DND-41 (cell line): ENCODE measurements around the gene BAG1.

ENCODE experiments used
- ATAC-seq: fragments of 200-7000 bp; cut with Tn5 transposase; 3 replicates; pipeline ENCODE4 v1.9.1; 2021; ENCODE audit warnings: low read depth; ENCODE audit not compliant: insufficient read depth
- DNase-seq: peaks from one replicate; pipeline ENCODE4 v3.0.0-alpha.2; 2020
- H2AFZ ChIP-seq: 2 replicates; pipeline ENCODE4 v1.6.0; 2012; ENCODE audit warnings: low read depth, low read length
- H3K27ac ChIP-seq: 2 replicates; pipeline ENCODE4 v1.5.1; 2012; ENCODE audit warnings: low read length, inconsistent platforms
- H3K27me3 ChIP-seq: fragments of 200-600 bp; sonication (generic); 2 replicates; pipeline ENCODE4 v1.6.0; 2012; ENCODE audit warnings: low read length, mild to moderate bottlenecking, inconsistent platforms; ENCODE audit not compliant: insufficient read depth, poor library complexity
- H3K36me3 ChIP-seq: 2 replicates; pipeline ENCODE4 v1.5.1; 2012; ENCODE audit warnings: low read length, inconsistent platforms; ENCODE audit not compliant: insufficient read depth
- H3K4me1 ChIP-seq: 2 replicates; pipeline ENCODE4 v1.5.1; 2012; ENCODE audit warnings: mild to moderate bottlenecking, low read length; ENCODE audit not compliant: insufficient read depth
- H3K4me2 ChIP-seq: 2 replicates; pipeline ENCODE4 v1.6.0; 2012; ENCODE audit warnings: mild to moderate bottlenecking, moderate library complexity, low read length, inconsistent platforms; ENCODE audit not compliant: insufficient read depth
- H3K4me3 ChIP-seq, 2 experiments: fragments of 200-600 bp in 1 of 2; shearing (Covaris generic) in 1 of 2; 2 replicates each; pipeline ENCODE4 v1.5.1; 2012 to 2016; ENCODE audit warnings: inconsistent platforms in 2 of 2, low read length in 2 of 2, mild to moderate bottlenecking in 2 of 2, low read depth in 1 of 2, moderate library complexity in 1 of 2
- H3K79me2 ChIP-seq: 2 replicates; pipeline ENCODE4 v1.6.0; 2012; ENCODE audit warnings: low read length, inconsistent platforms; ENCODE audit not compliant: insufficient read depth
- H3K9ac ChIP-seq: 2 replicates; pipeline ENCODE4 v1.6.0; 2012; ENCODE audit warnings: low read depth, mild to moderate bottlenecking, inconsistent platforms, low read length, moderate library complexity
- H3K9me3 ChIP-seq: 2 replicates; pipeline ENCODE4 v1.5.1; 2012; ENCODE audit warnings: low read length, moderate library complexity, mild to moderate bottlenecking, inconsistent platforms; ENCODE audit not compliant: insufficient read depth, severe bottlenecking
- H4K20me1 ChIP-seq: 2 replicates; pipeline ENCODE4 v1.6.0; 2012; ENCODE audit warnings: low read length; ENCODE audit not compliant: insufficient read depth
- CTCF ChIP-seq: IDR thresholded peaks from 2 replicates; pipeline ENCODE4 v1.5.1; 2012; ENCODE audit warnings: borderline replicate concordance, low read length, moderate library complexity, mild to moderate bottlenecking; ENCODE audit not compliant: poor library complexity, severe bottlenecking; ENCODE audit errors: extremely low read depth
- EZH2 ChIP-seq: IDR thresholded peaks from 3 replicates; pipeline ENCODE4 v1.6.1; 2012; ENCODE audit warnings: borderline replicate concordance, low read depth, mild to moderate bottlenecking, moderate library complexity, low read length, inconsistent platforms; ENCODE audit not compliant: severe bottlenecking

Gene BAG1

GRCh38 chr9:33255014-33255413 is 9.5 kb downstream of the BAG1 start:
- no peak overlapping the region for H3K27ac ChIP-seq
- H3K36me3 ChIP-seq = peaks cover 63% of the 10 kb centered on the region
- H3K4me3 ChIP-seq = no peak overlapping the region
- DNase-seq = no peak
- no peaks in the 10 kb centered on the region for H3K4me1 ChIP-seq
- no peak overlapping the region for H3K4me2 ChIP-seq
- no peaks in the 10 kb centered on the region for H3K27me3 ChIP-seq
- no peaks in the 10 kb centered on the region for H3K79me2 ChIP-seq
- no peak overlapping the region for H3K9ac ChIP-seq
- no peak for TF ChIP-seq EZH2
- TF ChIP-seq CTCF = no peak
- H4K20me1 ChIP-seq = no peaks in the 10 kb centered on the region
- no peaks in the 10 kb centered on the region for H3K9me3 ChIP-seq
- no peak overlapping the region for H2AFZ ChIP-seq
- ATAC-seq = no peak

- no peak for ATAC-seq
- H4K20me1 ChIP-seq = no peaks in the 10 kb centered on the region
- H3K4me3 ChIP-seq = no peak overlapping the region
- no peak overlapping the region for H3K4me2 ChIP-seq
- TF ChIP-seq CTCF (no peak), EZH2 (no peak)
- H3K27ac ChIP-seq = no peak overlapping the region
- no peaks in the 10 kb centered on the region for H3K79me2 ChIP-seq
- no peak overlapping the region for H2AFZ ChIP-seq
- H3K36me3 ChIP-seq = peaks cover 56% of the 10 kb centered on the region
- DNase-seq = no peak
- no peaks in the 10 kb centered on the region for H3K4me1 ChIP-seq
- no peak overlapping the region for H3K9ac ChIP-seq
- no peaks in the 10 kb centered on the region for H3K9me3 ChIP-seq
- H3K27me3 ChIP-seq = no peaks in the 10 kb centered on the region
Observed at GRCh38 chr9:33254211-33254610, 10.3 kb downstream of the BAG1 start.

GRCh38 chr9:33250458-33250995 is 14.0 kb downstream of the BAG1 start:
- H3K4me3 ChIP-seq = no peak overlapping the region
- no peak for ATAC-seq
- H3K4me1 ChIP-seq = no peaks in the 10 kb centered on the region
- H3K36me3 ChIP-seq = peaks cover 26% of the 10 kb centered on the region
- TF ChIP-seq EZH2 = no peak
- TF ChIP-seq CTCF = no peak
- no peak overlapping the region for H2AFZ ChIP-seq
- no peak overlapping the region for H3K9ac ChIP-seq
- H3K27me3 ChIP-seq = no peaks in the 10 kb centered on the region
- no peaks in the 10 kb centered on the region for H3K9me3 ChIP-seq
- no peaks in the 10 kb centered on the region for H4K20me1 ChIP-seq
- no peak overlapping the region for H3K4me2 ChIP-seq
- H3K79me2 ChIP-seq = no peaks in the 10 kb centered on the region
- H3K27ac ChIP-seq = no peak overlapping the region
- DNase-seq = no peak

GRCh38 chr9:33249983-33250382 is 14.5 kb downstream of the BAG1 start:
- peaks cover 21% of the 10 kb centered on the region for H3K36me3 ChIP-seq
- DNase-seq (no peak), ATAC-seq (no peak)
- H3K4me3 ChIP-seq = no peak overlapping the region
- no peak overlapping the region for H3K9ac ChIP-seq
- H3K4me1 ChIP-seq = no peaks in the 10 kb centered on the region
- no peaks in the 10 kb centered on the region for H3K27me3 ChIP-seq
- H3K4me2 ChIP-seq = no peak overlapping the region
- no peaks in the 10 kb centered on the region for H4K20me1 ChIP-seq
- H3K79me2 ChIP-seq = no peaks in the 10 kb centered on the region
- TF ChIP-seq CTCF (no peak), EZH2 (no peak)
- no peaks in the 10 kb centered on the region for H3K9me3 ChIP-seq
- H2AFZ ChIP-seq = no peak overlapping the region
- no peak overlapping the region for H3K27ac ChIP-seq
